Fibroblast of villous mesenchyme (primary cell): ENCODE data around the gene WNT3. TPM values are rescaled to one million over a fixed set of nuclear protein-coding genes. Genes with fewer than 3 reads are reported as not detected.

Experiments used
- DNase-seq: peaks from one replicate; pipeline ENCODE4 v3.0.0-alpha.2; 2010; ENCODE audit warnings: low read depth
- H3K4me3 ChIP-seq: 2 replicates; pipeline ENCODE4 v1.5.1; 2011; ENCODE audit warnings: low read depth, mild to moderate bottlenecking, low read length
- CTCF ChIP-seq: IDR thresholded peaks from 2 replicates; pipeline ENCODE4 v1.5.1; 2012; ENCODE audit warnings: low read depth, mild to moderate bottlenecking, low read length; ENCODE audit not compliant: insufficient read depth
- total RNA-seq: library from RNA; depleted of rRNA; stranded (reverse); fragments of >200 nt; gene quantifications from 2 replicates; pipeline ENCODE4 v1.2.3, GENCODE V29; 2012

The WNT3 gene
- total RNA-seq, 1 donor = 2.2 TPM

- TF ChIP-seq CTCF = no peak
- DNase-seq = no peak
- no peak overlapping the region for H3K4me3 ChIP-seq
Observed at GRCh38 chr17:46837521-46837920, 19.0 kb upstream of the WNT3 start.

- no peak overlapping the region for H3K4me3 ChIP-seq
Observed at GRCh38 chr17:46836500-46836899, 18.0 kb upstream of the WNT3 start.

GRCh38 chr17:46834846-46835245 is 16.4 kb upstream of the WNT3 start:
- no peak for DNase-seq
- no peak for TF ChIP-seq CTCF
- H3K4me3 ChIP-seq = no peak overlapping the region

More at GRCh38 chr17:46836500-46836899, 18.0 kb upstream of the WNT3 start:
- no peak for DNase-seq
- TF ChIP-seq CTCF = no peak

- no peak overlapping the region for H3K4me3 ChIP-seq
- no peak for DNase-seq
- no peak for TF ChIP-seq CTCF
Observed at GRCh38 chr17:46833840-46834208, 15.3 kb upstream of the WNT3 start.

GRCh38 chr17:46832945-46833839 is 14.7 kb upstream of the WNT3 start:
- no peak for DNase-seq
- H3K4me3 ChIP-seq = no peak overlapping the region
- TF ChIP-seq CTCF = no peak

- H3K4me3 ChIP-seq = no peak overlapping the region
- TF ChIP-seq CTCF = no peak
- no peak for DNase-seq
Observed at GRCh38 chr17:46832331-46832821, 13.9 kb upstream of the WNT3 start.
